ENCODE results near the gene POFUT2. TPM values are rescaled to one million over a fixed set of nuclear protein-coding genes. Genes with fewer than 3 reads are reported as not detected.

The POFUT2 gene
- polyA plus RNA-seq, 3 donors: 13.7 to 23.3 (median 15.9) TPM

DNA sequence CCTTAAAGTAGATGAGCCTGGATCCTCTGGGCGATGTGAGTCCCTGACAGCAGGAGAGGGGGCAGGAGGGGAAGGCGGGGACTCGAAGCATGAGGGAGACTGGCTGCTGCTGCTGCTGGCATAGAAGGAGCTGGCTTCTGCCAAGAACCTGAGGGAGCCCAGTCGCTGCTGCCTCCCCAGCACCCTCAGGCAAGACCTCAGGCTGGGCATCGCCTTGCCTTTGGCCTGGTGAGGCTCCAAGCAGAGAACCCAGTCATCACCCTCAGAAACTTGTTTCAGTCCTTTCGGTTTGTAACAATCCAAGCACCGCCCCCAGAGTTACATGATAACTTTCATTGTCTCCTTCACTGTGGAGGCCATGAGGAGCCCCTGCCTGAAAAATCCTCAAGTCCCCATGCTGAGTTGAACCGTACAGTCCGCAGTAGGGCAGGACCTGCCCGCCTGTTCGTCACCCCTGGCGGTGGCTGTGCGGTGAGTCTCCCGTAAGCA lies 38.8 kb downstream of the POFUT2 start:
- 29 to 54% (median 38%) methylated on average over 14 of the region's 14 CpGs for WGBS, 3 donors
- H3K27ac ChIP-seq (ENCODE audit: low read depth, low read length): peak overlapping the region; percentile 31

DNA sequence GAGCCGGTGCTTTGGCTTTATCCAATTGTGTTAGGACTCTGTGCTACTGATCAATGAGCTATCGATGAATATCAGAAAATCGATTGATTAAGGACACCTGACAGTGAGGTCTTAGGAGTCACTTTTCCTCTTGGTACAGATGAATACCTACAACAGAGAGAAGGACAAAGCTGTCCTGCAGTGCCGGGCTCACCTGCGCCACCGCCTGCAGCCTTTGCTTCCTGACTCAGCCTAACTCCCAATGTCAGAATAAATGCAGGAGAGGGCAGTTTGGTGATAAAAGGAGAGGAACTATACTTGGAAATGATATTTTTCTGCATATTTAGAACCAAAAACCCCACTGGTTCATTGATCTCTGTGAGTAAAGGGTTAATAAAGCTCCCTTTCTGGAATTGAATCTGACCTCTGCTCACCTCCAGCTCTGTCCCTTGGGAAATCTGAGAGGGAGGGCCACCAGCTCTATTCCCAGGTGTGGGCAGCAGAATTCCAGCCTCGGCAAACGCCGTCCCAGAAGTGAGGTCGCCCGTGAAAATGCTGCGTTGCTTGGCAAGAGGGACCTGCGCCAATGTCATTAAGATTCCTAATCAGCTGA lies 39.3 kb downstream of the POFUT2 start:
- no peak overlapping the region for H3K27ac ChIP-seq (ENCODE audit: low read depth, low read length)
- 19 to 54% (median 48%) methylated on average over 13 of the region's 13 CpGs for WGBS, 3 donors

DNA sequence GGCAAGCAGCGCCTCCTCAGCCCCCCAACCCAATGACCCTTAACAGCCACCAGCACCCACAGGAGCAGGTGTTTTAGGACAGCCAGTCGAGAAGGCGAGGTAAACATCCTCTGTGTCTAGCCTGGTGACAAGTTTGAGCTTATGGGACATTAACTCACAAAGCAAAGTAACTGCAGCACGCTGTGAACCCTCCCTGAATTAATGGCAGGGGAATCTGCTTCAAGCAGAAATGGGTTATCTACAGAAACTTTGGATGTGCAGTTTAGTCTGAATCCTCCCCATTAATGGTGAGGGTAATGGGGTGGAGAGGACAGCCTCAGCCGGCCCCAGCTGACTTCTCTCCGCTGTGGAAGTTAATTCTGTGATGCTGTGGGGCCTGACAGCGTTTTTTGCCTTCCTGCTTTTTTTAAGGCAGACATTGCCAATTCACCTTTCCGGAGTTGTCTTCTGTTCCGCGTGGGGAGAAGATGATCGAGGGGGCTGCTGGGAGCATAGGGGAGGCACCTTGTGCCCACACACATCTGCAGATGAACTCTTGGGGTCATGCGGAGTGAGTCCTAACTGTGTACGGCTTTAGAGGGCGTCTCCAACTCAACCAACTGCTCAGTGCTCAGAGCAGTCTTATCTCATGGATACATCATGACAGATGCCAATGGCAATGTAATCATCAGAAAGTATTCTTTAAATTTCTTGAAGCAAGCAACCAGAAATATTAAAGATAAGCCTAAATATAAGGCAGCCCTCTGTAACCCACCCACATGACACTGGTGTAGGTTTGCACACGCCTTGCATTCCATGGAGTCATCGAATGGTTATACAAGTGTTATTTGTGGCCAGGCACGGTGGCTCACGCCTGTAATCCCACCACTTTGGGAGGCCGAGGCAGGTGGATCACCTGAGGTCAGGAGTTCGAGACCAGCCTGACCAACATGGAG lies 41.0 kb downstream of the POFUT2 start:
- no peak overlapping the region for H3K27ac ChIP-seq (ENCODE audit: low read depth, low read length)

DNA sequence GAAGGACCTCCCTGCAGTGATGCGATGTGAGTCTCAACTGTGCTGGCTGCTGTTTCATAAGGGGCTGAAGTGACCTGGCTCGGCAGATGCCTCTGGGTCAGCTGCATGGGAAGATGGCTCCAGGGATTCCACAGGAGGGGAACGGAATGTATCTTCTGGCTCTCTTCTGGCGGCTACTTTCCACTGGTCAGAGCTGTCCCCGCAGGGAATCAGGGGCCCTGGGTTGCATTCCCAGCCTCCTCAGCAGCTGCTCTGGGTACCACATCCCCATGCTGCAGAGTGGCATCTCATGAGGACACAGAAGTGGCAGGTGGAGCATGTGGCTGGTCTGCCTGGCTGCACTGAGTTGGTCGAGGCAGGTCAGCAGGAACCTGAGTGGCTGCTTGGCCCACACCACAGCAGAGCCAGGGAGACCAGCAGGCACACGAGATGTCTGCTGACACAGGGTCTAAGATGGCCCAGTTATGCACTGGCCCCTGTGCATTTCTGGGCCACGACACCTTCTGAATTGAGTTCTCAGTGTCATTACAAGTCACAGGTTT lies 42.8 kb downstream of the POFUT2 start:
- WGBS, 3 donors: 74 to 86% (median 75%) methylated on average over 8 of the region's 8 CpGs
- no peak overlapping the region for H3K27ac ChIP-seq (ENCODE audit: low read depth, low read length)

More for the DNA sequence above, 41.0 kb downstream of the POFUT2 start:
- 68 to 79% (median 76%) methylated on average over 20 of the region's 20 CpGs for WGBS, 3 donors

DNA sequence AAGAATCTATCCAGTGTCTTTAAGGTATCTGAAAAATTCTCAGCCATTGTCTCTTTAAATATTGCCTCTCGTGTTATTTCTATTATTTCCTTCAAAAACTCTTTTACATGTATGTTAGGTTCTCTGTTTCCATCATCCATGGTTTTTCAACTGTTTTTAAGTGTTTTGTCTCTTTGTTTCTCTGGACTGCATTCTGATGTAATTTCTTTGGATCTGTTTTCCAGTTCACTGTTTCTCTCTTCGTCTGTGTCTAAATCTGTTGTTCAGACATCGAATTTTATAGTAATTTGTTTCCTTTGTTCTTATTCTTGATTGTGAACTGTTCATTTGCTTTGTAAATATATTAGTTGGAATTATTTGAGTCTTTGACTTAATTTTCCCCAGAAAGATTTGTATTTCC lies 44.1 kb downstream of the POFUT2 start:
- 54 to 73% (median 58%) methylated on average over 3 of the region's 3 CpGs for WGBS, 3 donors
- no peak overlapping the region for H3K27ac ChIP-seq (ENCODE audit: low read depth, low read length)

DNA sequence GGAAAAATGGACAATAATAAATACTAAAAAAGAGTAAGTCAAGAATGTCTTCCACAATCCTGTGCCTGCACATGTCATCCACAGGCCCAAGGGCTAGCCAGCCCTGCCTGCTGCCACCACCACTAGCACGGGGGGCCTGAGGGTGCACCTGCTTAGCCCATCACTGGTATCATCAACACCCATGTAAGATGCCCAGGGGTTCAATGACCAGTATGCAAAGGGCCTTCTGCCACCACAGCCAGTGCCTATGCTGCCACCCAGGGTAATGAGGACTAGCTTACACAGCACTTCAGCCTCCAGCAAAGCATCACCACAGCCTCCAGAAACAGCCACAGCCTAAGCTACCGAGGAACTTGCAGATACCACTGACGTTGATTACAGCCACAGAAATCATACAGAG lies 46.3 kb downstream of the POFUT2 start:
- H3K27ac ChIP-seq (ENCODE audit: low read depth, low read length): no peak overlapping the region
- WGBS, 3 donors: 67 to 83% (median 82%) methylated on average over 3 of the region's 3 CpGs

DNA sequence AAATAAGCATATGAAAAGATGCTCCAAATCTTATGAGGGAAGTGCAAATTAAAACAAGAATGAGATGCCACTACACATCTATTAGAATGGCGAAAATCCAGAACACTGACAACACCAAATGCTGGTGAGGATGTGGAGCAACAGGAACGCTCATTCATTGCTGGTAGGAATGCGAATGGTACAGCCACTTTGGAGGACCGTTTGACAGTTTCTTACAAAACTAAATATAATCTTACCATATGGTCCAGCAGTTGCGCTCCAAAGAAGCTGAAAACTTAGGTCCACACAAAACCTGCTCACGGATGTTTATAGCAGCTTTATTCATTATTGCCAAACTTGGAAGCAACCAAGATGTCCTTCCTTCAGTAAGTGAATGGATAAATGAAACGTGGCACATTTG lies 50.3 kb downstream of the POFUT2 start:
- 82 to 89% (median 89%) methylated on average over 7 of the region's 7 CpGs for WGBS, 3 donors
- H3K27ac ChIP-seq (ENCODE audit: low read depth, low read length): no peak overlapping the region

DNA sequence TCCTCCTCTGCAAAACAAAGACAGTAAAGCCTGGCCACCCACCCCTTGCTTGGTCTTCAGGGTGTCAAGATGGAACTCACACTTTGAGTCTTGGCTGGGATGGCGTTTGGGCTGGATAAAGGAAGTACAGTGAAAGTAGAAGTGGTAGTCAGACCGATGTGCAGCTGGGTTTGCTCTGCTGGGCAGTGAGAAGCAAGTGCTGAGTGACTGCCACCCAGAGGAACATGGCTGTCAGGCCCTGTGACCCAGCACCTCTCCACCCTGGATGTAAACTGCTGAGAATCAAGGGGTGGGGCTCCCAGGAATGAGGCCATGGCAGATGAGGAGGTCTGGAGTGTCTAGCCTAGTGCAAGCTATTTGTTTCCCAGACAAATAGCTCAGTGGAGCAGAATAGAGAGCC lies 51.2 kb downstream of the POFUT2 start:
- no peak overlapping the region for H3K27ac ChIP-seq (ENCODE audit: low read depth, low read length)
- WGBS, 3 donors: 33 to 50% (median 41%) methylated on average over 2 of the region's 2 CpGs

DNA sequence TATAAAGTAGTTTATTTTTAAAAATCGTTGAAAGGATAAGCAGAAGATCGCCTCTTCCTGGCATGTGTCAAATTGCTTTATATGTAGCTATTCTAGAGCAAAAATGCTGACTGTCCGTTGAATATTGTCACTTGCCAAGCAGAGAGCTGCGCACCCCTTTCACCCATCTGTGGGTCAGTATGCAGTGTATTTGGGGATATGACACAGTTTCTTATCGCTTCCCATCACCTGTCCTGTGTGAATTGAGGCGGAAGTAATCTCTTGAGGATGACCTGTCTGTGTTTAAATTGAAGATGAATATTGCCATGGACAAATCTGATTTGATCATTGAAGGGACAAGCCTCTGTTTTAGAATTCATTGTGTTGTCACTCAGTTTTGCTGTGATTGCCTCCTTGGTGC lies 52.2 kb downstream of the POFUT2 start:
- H3K27ac ChIP-seq (ENCODE audit: low read depth, low read length): no peak overlapping the region
- WGBS, 3 donors: 74 to 82% (median 77%) methylated on average over 6 of the region's 6 CpGs

DNA sequence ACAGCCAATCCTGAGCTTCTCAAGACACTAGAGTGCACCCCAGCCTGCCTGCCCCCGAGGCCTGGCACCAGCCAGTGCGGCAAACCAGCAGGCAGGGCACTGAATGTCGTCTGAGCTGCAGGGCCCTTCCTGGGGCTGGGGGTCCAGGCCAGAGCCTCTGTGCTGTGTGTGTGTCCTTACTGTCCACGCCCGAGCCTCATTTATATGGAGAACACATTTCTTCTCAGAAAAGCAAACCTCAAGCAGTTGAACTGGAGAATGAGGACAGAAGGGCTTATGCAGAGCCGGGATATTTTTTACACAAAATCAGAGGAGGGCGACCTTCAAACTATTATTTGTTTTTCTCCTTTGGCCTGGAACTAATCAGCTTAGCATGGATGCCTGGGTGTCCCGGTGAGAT lies 52.7 kb downstream of the POFUT2 start:
- H3K27ac ChIP-seq (ENCODE audit: low read depth, low read length): no peak overlapping the region
- WGBS, 3 donors: 48 to 86% (median 80%) methylated on average over 8 of the region's 8 CpGs

DNA sequence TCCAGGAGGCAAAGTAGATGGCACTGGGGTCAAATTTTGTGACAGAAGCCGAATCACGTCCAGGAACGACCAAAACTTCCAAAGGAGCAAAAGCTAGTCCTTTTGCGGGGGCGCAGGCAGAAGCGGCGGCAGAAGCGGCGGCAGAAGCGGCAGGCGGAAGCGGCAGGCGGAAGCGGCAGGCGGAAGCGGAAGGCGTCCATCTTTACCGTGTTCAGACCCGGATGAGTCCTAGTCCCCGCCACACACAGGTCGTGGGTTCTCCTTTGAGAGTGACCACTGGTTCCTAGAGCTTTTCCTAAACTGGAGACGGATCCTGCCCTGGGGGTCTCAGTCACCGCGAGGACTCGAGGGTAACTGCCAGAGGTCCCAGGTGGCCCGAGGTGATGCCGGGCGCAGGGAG lies 53.6 kb downstream of the POFUT2 start:
- 84 to 86% (median 86%) methylated on average over 28 of the region's 28 CpGs for WGBS, 3 donors
- H3K27ac ChIP-seq (ENCODE audit: low read depth, low read length): no peak overlapping the region

DNA sequence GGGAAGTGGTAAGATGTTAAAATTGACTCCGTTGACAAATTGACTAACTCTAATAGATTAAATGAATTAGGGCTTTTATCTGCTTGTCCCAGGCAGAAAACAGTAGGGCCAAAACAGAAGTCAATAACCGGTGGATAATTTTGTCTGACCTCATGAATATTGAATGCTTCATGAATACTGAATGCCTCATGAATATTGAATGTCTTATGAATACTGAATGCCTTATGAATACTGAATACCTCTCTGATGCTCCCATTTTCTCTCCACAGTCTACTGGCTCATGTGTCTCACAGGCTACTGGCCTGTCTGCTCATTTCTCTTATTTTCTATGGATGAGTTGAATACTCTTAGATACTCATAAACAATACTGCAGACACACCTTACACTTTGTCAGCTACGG lies 56.0 kb downstream of the POFUT2 start:
- no peak overlapping the region for H3K27ac ChIP-seq (ENCODE audit: low read depth, low read length)
- 52 to 86% (median 85%) methylated on average over 3 of the region's 3 CpGs for WGBS, 3 donors

DNA sequence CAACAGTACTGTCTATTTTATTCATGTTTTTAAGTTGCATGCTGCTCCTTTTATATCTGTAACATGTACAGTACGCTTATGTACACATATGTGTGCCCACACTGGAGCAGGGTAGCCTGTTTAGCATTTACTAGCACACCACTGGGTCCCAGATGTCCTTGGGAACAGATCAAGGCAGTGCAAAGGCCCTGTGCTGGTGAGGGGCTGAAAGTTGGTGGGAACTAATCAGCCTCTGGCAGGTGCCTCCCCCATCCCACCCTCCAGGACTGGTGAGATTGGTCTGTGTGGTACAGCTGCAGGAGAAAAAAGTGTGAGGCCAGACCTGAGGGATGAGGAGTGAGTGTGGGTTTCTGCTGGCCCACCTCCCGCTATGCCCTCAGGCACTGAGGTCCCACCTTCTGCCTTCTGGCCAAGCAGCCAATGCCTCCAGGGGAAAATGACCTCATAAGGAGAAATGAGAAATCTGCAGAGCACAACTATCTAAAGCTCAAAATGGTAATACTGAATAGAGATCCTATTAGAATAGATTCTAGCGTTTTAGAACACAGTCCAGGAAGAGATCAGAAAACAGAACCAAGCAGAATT lies 58.9 kb downstream of the POFUT2 start:
- H3K27ac ChIP-seq (ENCODE audit: low read depth, low read length): no peak overlapping the region
- WGBS, 3 donors: 81 to 82% (median 81%) methylated on average over 3 of the region's 3 CpGs

DNA sequence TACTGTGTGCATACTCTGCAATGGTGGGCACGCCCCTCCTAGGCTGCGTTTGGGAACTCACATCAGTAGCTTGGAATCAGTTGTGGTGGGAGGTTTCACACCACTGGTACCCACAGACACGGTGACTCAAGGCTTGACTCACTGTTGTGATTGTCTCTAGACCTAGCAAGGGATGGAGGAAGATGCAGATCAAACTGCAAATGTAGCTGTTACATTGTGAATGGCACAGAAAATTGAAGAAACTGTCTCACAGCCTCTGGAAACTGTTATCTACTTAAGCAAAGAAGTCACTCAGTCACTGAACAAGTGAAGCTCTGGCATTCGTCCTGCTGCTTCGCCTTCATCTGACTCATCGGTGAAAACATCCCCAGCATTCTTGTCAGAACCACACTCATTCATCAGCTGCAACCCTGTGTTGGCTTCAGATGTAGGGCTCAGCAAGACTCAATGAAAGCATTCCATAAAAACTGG lies 59.5 kb downstream of the POFUT2 start:
- 44 to 59% (median 45%) methylated on average over 6 of the region's 6 CpGs for WGBS, 3 donors
- H3K27ac ChIP-seq (ENCODE audit: low read depth, low read length): no peak overlapping the region

DNA sequence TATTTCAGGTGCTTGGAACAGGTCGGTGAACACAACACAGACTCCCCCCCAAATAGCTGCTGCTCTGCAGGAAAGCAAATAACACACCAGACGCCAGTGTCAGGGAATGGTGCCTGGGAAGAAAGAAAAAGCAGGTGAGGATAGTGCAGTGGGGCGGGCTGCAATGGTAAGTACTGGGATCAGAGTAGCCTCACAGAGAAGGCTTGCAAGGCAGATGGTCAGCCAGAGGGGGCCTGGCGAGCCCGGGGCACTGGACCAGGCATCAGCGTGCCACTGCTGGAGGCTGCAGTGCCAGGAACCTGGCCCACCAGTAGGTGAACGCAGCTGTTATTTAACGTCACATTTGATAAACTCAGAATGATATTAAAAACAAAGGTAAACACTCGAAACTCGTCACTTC lies 60.0 kb downstream of the POFUT2 start:
- 61 to 81% (median 80%) methylated on average over 10 of the region's 10 CpGs for WGBS, 3 donors
- no peak overlapping the region for H3K27ac ChIP-seq (ENCODE audit: low read depth, low read length)

DNA sequence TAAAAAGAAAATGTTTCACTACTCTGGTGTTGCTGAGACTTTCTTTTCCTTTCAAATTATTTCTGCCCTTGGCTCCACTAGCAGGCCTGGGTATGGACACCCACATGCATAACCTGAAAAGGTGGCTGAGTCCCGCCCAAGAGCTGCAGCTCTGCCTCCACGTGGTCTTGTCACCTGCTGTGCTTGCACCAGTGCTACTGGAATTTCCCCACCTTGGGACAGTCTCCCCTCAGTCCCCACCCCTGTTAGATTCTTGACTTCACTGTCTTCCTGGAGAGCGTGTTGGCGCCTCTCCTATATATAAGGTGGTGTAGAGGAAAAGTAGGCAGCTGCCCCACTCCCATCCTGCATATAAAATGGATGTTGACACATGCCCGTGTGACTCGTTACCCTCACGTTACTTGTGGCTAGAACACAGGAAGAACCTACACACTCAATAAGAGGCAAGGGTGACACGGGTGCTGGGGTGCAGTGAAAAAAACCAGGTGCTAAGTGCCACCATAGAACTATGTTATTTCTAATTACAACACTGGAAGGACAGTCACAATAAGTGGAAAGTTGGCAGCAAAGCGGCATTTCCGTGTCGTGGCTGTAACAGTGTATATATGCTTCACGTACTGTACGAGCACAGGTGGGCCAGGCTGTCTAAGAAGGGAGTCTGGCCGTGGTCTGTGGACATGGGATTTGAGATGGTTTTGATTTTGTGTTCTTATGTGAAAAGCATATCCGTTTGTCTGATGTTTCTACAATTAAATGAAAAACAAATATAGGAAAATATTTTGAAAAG lies 61.0 kb downstream of the POFUT2 start:
- WGBS, 3 donors: 54 to 60% (median 58%) methylated on average over 15 of the region's 15 CpGs
- H3K27ac ChIP-seq (ENCODE audit: low read depth, low read length): no peak overlapping the region

DNA sequence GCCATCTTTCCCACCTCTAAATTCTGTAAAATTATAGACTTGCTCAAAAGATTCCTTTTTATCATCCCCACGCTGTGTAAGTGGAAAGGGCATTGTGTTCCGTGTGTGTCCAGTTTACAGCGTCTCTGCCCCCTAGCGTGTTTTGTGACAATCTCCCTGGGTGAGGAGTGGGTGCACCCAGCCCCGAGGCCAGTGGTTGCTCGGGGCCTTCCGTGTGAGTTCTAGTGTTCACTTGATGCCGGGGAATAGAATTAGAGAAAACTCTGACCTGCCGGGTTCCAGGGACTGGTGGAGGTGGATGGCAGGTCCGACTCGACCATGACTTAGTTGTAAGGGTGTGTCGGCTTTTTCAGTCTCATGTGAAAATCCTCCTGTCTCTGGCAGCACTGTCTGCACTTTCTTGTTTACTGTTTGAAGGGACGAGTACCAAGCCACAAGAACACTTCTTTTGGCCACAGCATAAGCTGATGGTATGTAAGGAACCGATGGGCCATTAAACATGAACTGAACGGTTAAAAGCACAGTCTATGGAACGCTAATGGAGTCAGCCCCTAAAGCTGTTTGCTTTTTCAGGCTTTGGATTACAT lies 61.9 kb downstream of the POFUT2 start:
- 85 to 87% (median 86%) methylated on average over 16 of the region's 16 CpGs for WGBS, 3 donors
- H3K27ac ChIP-seq (ENCODE audit: low read depth, low read length): no peak overlapping the region

Measured in adipose tissue (tissue), 3 donors.